ENCODE results near the gene NEURL2. TPM values are rescaled to one million over a fixed set of nuclear protein-coding genes. Genes with fewer than 3 reads are reported as not detected.

The NEURL2 gene
- total RNA-seq, 1 donor from 2014 or later: 8.4 TPM

- no peak for TF ChIP-seq CTCF (IDR thresholded peaks at IDR 0.05; ENCODE audit: unreplicated experiment)
- Mint-ChIP-seq H3K4me1 (ENCODE audit: low read depth) (no peaks in the 10 kb centered on the region), H3K36me3 (ENCODE audit: insufficient read depth) (peaks cover 2% of the 10 kb centered on the region), H3K4me3 (ENCODE audit: low read depth) (no peak overlapping the region), H3K27me3 (no peaks in the 10 kb centered on the region), H3K27ac (no peak overlapping the region), H3K9me3 (ENCODE audit: low read depth) (no peaks in the 10 kb centered on the region)
- no peak for DNase-seq (ENCODE audit: low spot score, unreplicated experiment)
These were observed 8.2 kb upstream of the NEURL2 start for GRCh38 chr20:45899046-45899835.

- DNase-seq (ENCODE audit: low spot score, unreplicated experiment): no peak
- no peaks in the 10 kb centered on the region for H3K27me3 Mint-ChIP-seq
- TF ChIP-seq CTCF (IDR thresholded peaks at IDR 0.05; ENCODE audit: unreplicated experiment): no peak
- H3K4me3 Mint-ChIP-seq (ENCODE audit: low read depth): no peak overlapping the region
- peaks cover 5% of the 10 kb centered on the region for H3K36me3 Mint-ChIP-seq (ENCODE audit: insufficient read depth)
- H3K4me1 Mint-ChIP-seq (ENCODE audit: low read depth): no peaks in the 10 kb centered on the region
- no peaks in the 10 kb centered on the region for H3K9me3 Mint-ChIP-seq (ENCODE audit: low read depth)
- H3K27ac Mint-ChIP-seq: no peak overlapping the region
These were observed 7.3 kb upstream of the NEURL2 start for GRCh38 chr20:45898285-45898684.

GRCh38 chr20:45897692-45898091 is 6.7 kb upstream of the NEURL2 start:
- Mint-ChIP-seq H3K27me3 (no peaks in the 10 kb centered on the region), H3K4me1 (ENCODE audit: low read depth) (no peaks in the 10 kb centered on the region), H3K27ac (no peak overlapping the region), H3K9me3 (ENCODE audit: low read depth) (no peaks in the 10 kb centered on the region), H3K4me3 (ENCODE audit: low read depth) (no peak overlapping the region), H3K36me3 (ENCODE audit: insufficient read depth) (peaks cover 7% of the 10 kb centered on the region)
- no peak for DNase-seq (ENCODE audit: low spot score, unreplicated experiment)
- TF ChIP-seq CTCF (IDR thresholded peaks at IDR 0.05; ENCODE audit: unreplicated experiment): no peak

GRCh38 chr20:45897289-45897688 is 6.3 kb upstream of the NEURL2 start:
- peaks cover 1% of the 10 kb centered on the region for H3K4me1 Mint-ChIP-seq (ENCODE audit: low read depth)
- no peak for TF ChIP-seq CTCF (IDR thresholded peaks at IDR 0.05; ENCODE audit: unreplicated experiment)
- H3K9me3 Mint-ChIP-seq (ENCODE audit: low read depth): no peaks in the 10 kb centered on the region
- no peak overlapping the region for H3K4me3 Mint-ChIP-seq (ENCODE audit: low read depth)
- H3K36me3 Mint-ChIP-seq (ENCODE audit: insufficient read depth): peaks cover 7% of the 10 kb centered on the region
- H3K27ac Mint-ChIP-seq: no peak overlapping the region
- no peaks in the 10 kb centered on the region for H3K27me3 Mint-ChIP-seq
- DNase-seq (ENCODE audit: low spot score, unreplicated experiment): no peak

GRCh38 chr20:45896641-45897161 is 5.7 kb upstream of the NEURL2 start:
- no peak overlapping the region for H3K27ac Mint-ChIP-seq
- peaks cover 5% of the 10 kb centered on the region for H3K4me1 Mint-ChIP-seq (ENCODE audit: low read depth)
- no peak for TF ChIP-seq CTCF (IDR thresholded peaks at IDR 0.05; ENCODE audit: unreplicated experiment)
- H3K4me3 Mint-ChIP-seq (ENCODE audit: low read depth): no peak overlapping the region
- no peaks in the 10 kb centered on the region for H3K27me3 Mint-ChIP-seq
- H3K9me3 Mint-ChIP-seq (ENCODE audit: low read depth): no peaks in the 10 kb centered on the region
- peaks cover 7% of the 10 kb centered on the region for H3K36me3 Mint-ChIP-seq (ENCODE audit: insufficient read depth)
- no peak for DNase-seq (ENCODE audit: low spot score, unreplicated experiment)

Measured in progenitor cell of endocrine pancreas (in vitro differentiated cells).